K562 (cell line): Measurements from ENCODE around the gene PRKG1. TPM values are rescaled to one million over a fixed set of nuclear protein-coding genes. Genes with fewer than 3 reads are reported as not detected.

ENCODE experiments used
- ATAC-seq: fragments of 200-7000 bp; cut with Tn5 transposase; 3 replicates; pipeline ENCODE4 v1.9.1; 2020; ENCODE audit warnings: moderate library complexity
- BruUV-seq: library from RNA; stranded (reverse); fragments of 400-500 nt; replicated peaks from 2 replicates; lab custom pipeline; 2021; lab: Mats Ljungman, UMichigan
- CTCF ChIA-PET: fragments of 300-600 bp; formaldehyde crosslinking; extraction: SDS; loops from one replicate; lab custom pipeline; 2021; ENCODE audit warnings: low intra/inter-chr PET ratio; lab: Yijun Ruan, JAX
- POLR2A ChIA-PET: fragments of 300-600, 350-650 bp; sonication (Branson Sonifier 250); formaldehyde crosslinking; extraction: SDS; loops from one replicate; lab custom pipeline; 2021; ENCODE audit warnings: antibody characterized with exemption, inconsistent platforms; lab: Yijun Ruan, JAX
- DNase-seq, 4 experiments: peaks; one replicate each; pipeline versions ENCODE4 v3.0.0 to v3.0.0-alpha.2; 2011 to 2018; ENCODE audit warnings: low spot score in 3 of 4, mixed read lengths in 3 of 4; ENCODE audit errors: extremely low read depth in 1 of 4
- FAIRE-seq: peaks from 2 replicates; lab custom pipeline; 2011; peaks lifted over from hg19 to GRCh38; lab: Jason Lieb, UNC
- H2AFZ ChIP-seq: 2 replicates; pipeline ENCODE4 v1.6.0; 2011; ENCODE audit warnings: low read depth, low read length, control low read depth, inconsistent platforms
- H3K27ac ChIP-seq: fragments of 200-600 bp; 3 replicates; pipeline ENCODE4 v1.8.0; 2011; ENCODE audit warnings: low read depth, mild to moderate bottlenecking, control low read depth, inconsistent platforms, low read length, moderate library complexity, mixed read lengths; ENCODE audit errors: extremely low read depth
- H3K27me3 ChIP-seq, 2 experiments: fragments of 300-600 bp in 1 of 2; 2 replicates in 1 of 2; 3 replicates in 1 of 2; pipeline versions ENCODE4 v1.6.0 to v1.8.0; 2011; ENCODE audit warnings: inconsistent platforms in 2 of 2, low read length in 2 of 2, mild to moderate bottlenecking in 1 of 2, mixed read lengths in 1 of 2, moderate library complexity in 1 of 2; ENCODE audit not compliant: control insufficient read depth in 2 of 2, insufficient read depth in 2 of 2
- H3K36me3 ChIP-seq: fragments of 300-600 bp; 3 replicates; pipeline ENCODE4 v1.8.0; 2011; ENCODE audit warnings: mild to moderate bottlenecking, low read length, inconsistent platforms; ENCODE audit not compliant: control insufficient read depth, insufficient read depth
- H3K4me1 ChIP-seq, 2 experiments: fragments of 200-600 bp in 1 of 2; replicated peaks in 1 of 2; 2 replicates in 1 of 2; 3 replicates in 1 of 2; pipeline versions ENCODE4 v1.5.1 to v1.8.0; 2011; ENCODE audit warnings: inconsistent platforms in 2 of 2, low read length in 2 of 2, mild to moderate bottlenecking in 1 of 2, mixed read lengths in 1 of 2, moderate library complexity in 1 of 2; ENCODE audit not compliant: control insufficient read depth in 2 of 2, insufficient read depth in 2 of 2
- H3K4me2 ChIP-seq: 2 replicates; pipeline ENCODE4 v1.6.1; 2011; ENCODE audit warnings: low read length, control low read depth, inconsistent platforms, mixed read lengths; ENCODE audit not compliant: insufficient read depth
- H3K4me3 ChIP-seq: fragments of 200-600 bp; sonication (generic), shearing (Covaris generic); 2 replicates; pipeline ENCODE4 v1.5.1; 2016; ENCODE audit warnings: control low read depth, inconsistent platforms
- H3K79me2 ChIP-seq: fragments of 200-600 bp; 3 replicates; pipeline ENCODE4 v1.8.0; 2011; ENCODE audit warnings: low read length, inconsistent platforms; ENCODE audit not compliant: control insufficient read depth, insufficient read depth
- H3K9ac ChIP-seq, 2 experiments: 2 replicates each; pipeline versions ENCODE4 v1.6.0 to v1.6.1; 2011; ENCODE audit warnings: low read depth in 2 of 2, low read length in 2 of 2, control low read depth in 1 of 2, inconsistent platforms in 1 of 2, mild to moderate bottlenecking in 1 of 2, mixed read lengths in 1 of 2; ENCODE audit not compliant: insufficient read depth in 1 of 2
- H3K9me1 ChIP-seq: one replicate; pipeline ENCODE4 v1.6.0; 2011; ENCODE audit warnings: inconsistent platforms, mild to moderate bottlenecking, low read length, moderate library complexity; ENCODE audit not compliant: control insufficient read depth, insufficient read depth
- H3K9me3 ChIP-seq: replicated peaks from 2 replicates; pipeline ENCODE4 v1.5.1; 2011; ENCODE audit warnings: low read depth, low read length, inconsistent platforms; ENCODE audit not compliant: control insufficient read depth, insufficient read depth
- H4K20me1 ChIP-seq: replicated peaks from 2 replicates; pipeline ENCODE4 v1.6.1; 2011; ENCODE audit warnings: low read length, inconsistent platforms, mixed read lengths; ENCODE audit not compliant: control insufficient read depth, insufficient read depth
- CAMTA2 ChIP-seq: fragments of 250-450 bp; sonication (Bioruptor Pico); conservative IDR thresholded peaks from 2 replicates; pipeline ENCODE4 v1.5.1; 2022
- CC2D1A ChIP-seq: fragments of 450-650 bp; IDR thresholded peaks from 2 replicates; pipeline ENCODE4 v1.6.1; 2017; ENCODE audit warnings: mild to moderate bottlenecking
- CREB3L1 ChIP-seq: fragments of 450-650 bp; IDR thresholded peaks from 2 replicates; pipeline ENCODE4 v1.6.1; 2014; ENCODE audit warnings: low read depth, mild to moderate bottlenecking, moderate library complexity, borderline replicate concordance
- CREBBP ChIP-seq: IDR thresholded peaks from one replicate; pipeline ENCODE4 v1.6.1; 2012; ENCODE audit warnings: low read depth, mild to moderate bottlenecking, control low read depth, inconsistent platforms, low read length
- HIVEP1 ChIP-seq: fragments of 250-450 bp; sonication (Bioruptor Pico); IDR thresholded peaks from 2 replicates; pipeline ENCODE4 v1.4.0; 2020; ENCODE audit warnings: mild to moderate bottlenecking
- NCOA2 ChIP-seq, 2 experiments: fragments of 450-650 bp; IDR thresholded peaks; 2 replicates each; pipeline ENCODE4 v1.6.1; 2018; ENCODE audit warnings: mild to moderate bottlenecking in 2 of 2, moderate library complexity in 1 of 2; ENCODE audit not compliant: partially characterized antibody in 2 of 2
- NR3C1 ChIP-seq: sonication (generic); formaldehyde crosslinking; IDR thresholded peaks from 2 replicates; pipeline ENCODE4 v1.8.1; 2022; ENCODE audit warnings: missing genetic modification reagents
- POLR2AphosphoS2 ChIP-seq: IDR thresholded peaks from 2 replicates; pipeline ENCODE4 v1.6.1; 2012; ENCODE audit warnings: low read length, improper control_type of control experiment
- POLR3G ChIP-seq: IDR thresholded peaks from 2 replicates; pipeline ENCODE4 v1.6.1; 2011; ENCODE audit not compliant: insufficient read length, insufficient replicate concordance; ENCODE audit errors: extremely low read depth
- PRPF4 ChIP-seq: fragments of 200-400 bp; formaldehyde crosslinking; IDR thresholded peaks from one replicate; pipeline ENCODE4 v1.6.1; 2017; ENCODE audit warnings: low read length, low read depth, mild to moderate bottlenecking; ENCODE audit not compliant: insufficient read depth, poor library complexity, severe bottlenecking
- SNRNP70 ChIP-seq: fragments of 200-400 bp; formaldehyde crosslinking; optimal IDR thresholded peaks from 2 replicates; pipeline ENCODE3; 2017; ENCODE audit warnings: low read depth, low read length
- ZNF212 ChIP-seq: fragments of 450-650 bp; formaldehyde crosslinking; IDR thresholded peaks from 2 replicates; pipeline ENCODE4 v1.4.0; 2020; ENCODE audit warnings: mild to moderate bottlenecking
- ZNF311 ChIP-seq: fragments of 250-450 bp; sonication (Bioruptor Pico); IDR thresholded peaks from 2 replicates; pipeline ENCODE4 v1.4.0; 2020; ENCODE audit warnings: mild to moderate bottlenecking, moderate library complexity
- ZNF584 ChIP-seq: fragments of 200-800 bp; sonication (Bioruptor generic); IDR thresholded peaks from 2 replicates; pipeline ENCODE4 v1.6.1; 2016; ENCODE audit warnings: low read depth, mild to moderate bottlenecking, missing genetic modification characterization, missing compliant biosample characterization
- WGBS: fragments of 100-300 bp; shearing (Covaris generic); methylation state at CpG from one replicate; pipeline ENCODE4 v1.1.6; 2016; ENCODE audit warnings: low coverage, mixed read lengths; ENCODE audit not compliant: insufficient coverage; ENCODE audit errors: missing lambda C conversion rate; 5-methylcytosine and 5-hydroxymethylcytosine counted together
- in situ Hi-C: fragments of 300-500 bp; cut with MboI; formaldehyde crosslinking; loops from 4 replicates; pipeline ENCODE4 v1.15.0; 2018; ENCODE audit warnings: inconsistent platforms, mixed read lengths
- intact Hi-C: fragments of 100-400 bp; cut with micrococcal nuclease; formaldehyde crosslinking; loops from 2 replicates; pipeline ENCODE4 v1.14.2; 2022
- polyA plus RNA-seq, 8 experiments: library from polyadenylated mRNA; depleted of rRNA in 4 of 8; stranded (reverse) in 5 of 8; unstranded in 3 of 8; fragments of >200 nt; fragmentation: Nextera tagmentation in 2 of 8; fragmentation: Illumina TruSeq in 1 of 8; extraction: Ambion mirVana in 2 of 8; extraction: Trizol in 1 of 8; gene quantifications; 2 replicates each; pipeline versions ENCODE4 v1.2.1 to v1.2.3, GENCODE V29; 2011 to 2014; ENCODE audit warnings: inconsistent platforms in 1 of 8, missing spikeins in 1 of 8
- total RNA-seq, 7 experiments: library from RNA; depleted of rRNA in 6 of 7; stranded (reverse); fragments of >200 nt in 6 of 7; fragmentation: Illumina TruSeq in 2 of 7; extraction: Trizol in 2 of 7; gene quantifications; 2 replicates each; pipeline versions ENCODE4 v1.2.1 to v1.2.3, GENCODE V29; 2011 to 2021; ENCODE audit warnings: low replicate concordance in 1 of 7
- TF ChIP-seq, protein P1 (sequence below): fragments of 250-450 bp; sonication (Bioruptor Pico); IDR thresholded peaks from 2 replicates; pipeline ENCODE4 v1.5.0; 2020; ENCODE audit warnings: mild to moderate bottlenecking, borderline replicate concordance
- TF ChIP-seq, protein P2 (sequence below), 3 experiments: fragments of 200-800 bp in 1 of 3; fragments of 250-450 bp in 1 of 3; fragments of 450-650 bp in 1 of 3; sonication (Bioruptor Pico) in 1 of 3; sonication (Bioruptor generic) in 1 of 3; formaldehyde crosslinking in 1 of 3; IDR thresholded peaks; 2 replicates each; pipeline versions ENCODE4 v1.6.1 to v1.8.0; 2016 to 2022; ENCODE audit warnings: mild to moderate bottlenecking in 2 of 3, missing genetic modification characterization in 2 of 3, missing compliant biosample characterization in 1 of 3, moderate library complexity in 1 of 3

The PRKG1 gene
- total and polyA plus RNA-seq, 9 of the 15 experiments (the other 6 are each of a cell fraction or from before 2014, with no cell fraction given) = 0.22 TPM; not detected in 8

- TF ChIP-seq, protein P1, sequence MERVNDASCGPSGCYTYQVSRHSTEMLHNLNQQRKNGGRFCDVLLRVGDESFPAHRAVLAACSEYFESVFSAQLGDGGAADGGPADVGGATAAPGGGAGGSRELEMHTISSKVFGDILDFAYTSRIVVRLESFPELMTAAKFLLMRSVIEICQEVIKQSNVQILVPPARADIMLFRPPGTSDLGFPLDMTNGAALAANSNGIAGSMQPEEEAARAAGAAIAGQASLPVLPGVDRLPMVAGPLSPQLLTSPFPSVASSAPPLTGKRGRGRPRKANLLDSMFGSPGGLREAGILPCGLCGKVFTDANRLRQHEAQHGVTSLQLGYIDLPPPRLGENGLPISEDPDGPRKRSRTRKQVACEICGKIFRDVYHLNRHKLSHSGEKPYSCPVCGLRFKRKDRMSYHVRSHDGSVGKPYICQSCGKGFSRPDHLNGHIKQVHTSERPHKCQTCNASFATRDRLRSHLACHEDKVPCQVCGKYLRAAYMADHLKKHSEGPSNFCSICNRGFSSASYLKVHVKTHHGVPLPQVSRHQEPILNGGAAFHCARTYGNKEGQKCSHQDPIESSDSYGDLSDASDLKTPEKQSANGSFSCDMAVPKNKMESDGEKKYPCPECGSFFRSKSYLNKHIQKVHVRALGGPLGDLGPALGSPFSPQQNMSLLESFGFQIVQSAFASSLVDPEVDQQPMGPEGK (CRISPR knock-in tag) = no peak
- no peak for TF ChIP-seq PRPF4
- no peak for TF ChIP-seq POLR2AphosphoS2
- TF ChIP-seq NR3C1 (CRISPR knock-in tag) = no peak
- no peak for TF ChIP-seq POLR3G
- no peak for TF ChIP-seq HIVEP1 (CRISPR knock-in tag)
- no peak for TF ChIP-seq SNRNP70
- TF ChIP-seq CC2D1A = no peak
- TF ChIP-seq CAMTA2 (CRISPR knock-in tag) = no peak
- TF ChIP-seq, protein P2, sequence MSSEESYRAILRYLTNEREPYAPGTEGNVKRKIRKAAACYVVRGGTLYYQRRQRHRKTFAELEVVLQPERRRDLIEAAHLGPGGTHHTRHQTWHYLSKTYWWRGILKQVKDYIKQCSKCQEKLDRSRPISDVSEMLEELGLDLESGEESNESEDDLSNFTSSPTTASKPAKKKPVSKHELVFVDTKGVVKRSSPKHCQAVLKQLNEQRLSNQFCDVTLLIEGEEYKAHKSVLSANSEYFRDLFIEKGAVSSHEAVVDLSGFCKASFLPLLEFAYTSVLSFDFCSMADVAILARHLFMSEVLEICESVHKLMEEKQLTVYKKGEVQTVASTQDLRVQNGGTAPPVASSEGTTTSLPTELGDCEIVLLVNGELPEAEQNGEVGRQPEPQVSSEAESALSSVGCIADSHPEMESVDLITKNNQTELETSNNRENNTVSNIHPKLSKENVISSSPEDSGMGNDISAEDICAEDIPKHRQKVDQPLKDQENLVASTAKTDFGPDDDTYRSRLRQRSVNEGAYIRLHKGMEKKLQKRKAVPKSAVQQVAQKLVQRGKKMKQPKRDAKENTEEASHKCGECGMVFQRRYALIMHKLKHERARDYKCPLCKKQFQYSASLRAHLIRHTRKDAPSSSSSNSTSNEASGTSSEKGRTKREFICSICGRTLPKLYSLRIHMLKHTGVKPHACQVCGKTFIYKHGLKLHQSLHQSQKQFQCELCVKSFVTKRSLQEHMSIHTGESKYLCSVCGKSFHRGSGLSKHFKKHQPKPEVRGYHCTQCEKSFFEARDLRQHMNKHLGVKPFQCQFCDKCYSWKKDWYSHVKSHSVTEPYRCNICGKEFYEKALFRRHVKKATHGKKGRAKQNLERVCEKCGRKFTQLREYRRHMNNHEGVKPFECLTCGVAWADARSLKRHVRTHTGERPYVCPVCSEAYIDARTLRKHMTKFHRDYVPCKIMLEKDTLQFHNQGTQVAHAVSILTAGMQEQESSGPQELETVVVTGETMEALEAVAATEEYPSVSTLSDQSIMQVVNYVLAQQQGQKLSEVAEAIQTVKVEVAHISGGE (CRISPR knock-in tag; IDR thresholded peaks at IDR 0.05) = no peak
- no peak for TF ChIP-seq CREBBP
- TF ChIP-seq ZNF584 (CRISPR knock-in tag) = no peak
- TF ChIP-seq ZNF212 (CRISPR knock-in tag) = no peak
- no peak for TF ChIP-seq NCOA2 (IDR thresholded peaks at IDR 0.05; ENCODE audit: partially characterized antibody in 2 of 2)
- TF ChIP-seq ZNF311 (CRISPR knock-in tag) = no peak
- TF ChIP-seq CREB3L1 = no peak
These were observed 825.9 kb downstream of the PRKG1 start for GRCh38 chr10:51900180-51900579.

More at GRCh38 chr10:51900180-51900579, 825.9 kb downstream of the PRKG1 start:
- intact Hi-C loops (no loop called here), in situ Hi-C loops (no loop called here)
- Histone ChIP-seq H2AFZ (no peak overlapping the region), H3K4me2 (no peak overlapping the region), H3K27me3 (no peaks in the 10 kb centered on the region), H3K4me1 (no peaks in the 10 kb centered on the region), H3K36me3 (no peaks in the 10 kb centered on the region), H3K9me3 (no peaks in the 10 kb centered on the region), H3K27ac (no peak overlapping the region), H3K9me1 (no peaks in the 10 kb centered on the region), H4K20me1 (no peaks in the 10 kb centered on the region), H3K79me2 (no peaks in the 10 kb centered on the region), H3K9ac (no peak overlapping the region), H3K4me3 (no peak overlapping the region)
- CTCF ChIA-PET = no interaction called here
- ATAC-seq (no peak), FAIRE-seq (no peak), DNase-seq (no peak)
- WGBS = 0% methylated on average over 1 of the region's 1 CpG
- BruUV-seq = no TSS peak
- POLR2A ChIA-PET = no interaction called here
